Endometrial microvascular endothelial cells (primary cell): ENCODE measurements around the gene PLD6. TPM values are rescaled to one million over a fixed set of nuclear protein-coding genes. Genes with fewer than 3 reads are reported as not detected.

ENCODE experiments used
- in situ Hi-C: cut with HindIII; loops from 2 replicates; pipeline ENCODE4 v1.10.0; 2017; ENCODE audit warnings: low sequenced_read_pairs, low pct_unique_long_range_greater_than_20kb; ENCODE audit errors: inconsistent ontology term
- total RNA-seq: library from RNA; depleted of rRNA; stranded (reverse); fragments of >200 nt; gene quantifications from one replicate; pipeline ENCODE4 v1.2.3, GENCODE V29; 2015; ENCODE audit errors: inconsistent ontology term

PLD6 gene
- total RNA-seq, 1 donor from 2014 or later, result 5.4 TPM

- in situ Hi-C loops, result no loop called here
These were observed 24.2 kb downstream of the PLD6 start for GRCh38 chr17:17181666-17182597.

GRCh38 chr17:17180741-17181525 is 25.2 kb downstream of the PLD6 start:
- in situ Hi-C loops, result no loop called here

- in situ Hi-C loops, result no loop called here
These were observed 26.0 kb downstream of the PLD6 start for GRCh38 chr17:17180141-17180603.

- in situ Hi-C loops, result no loop called here
These were observed 26.7 kb downstream of the PLD6 start for GRCh38 chr17:17179371-17179827.

- in situ Hi-C loops, result no loop called here
These were observed 29.0 kb downstream of the PLD6 start for GRCh38 chr17:17177176-17177575.

- in situ Hi-C loops, result no loop called here
These were observed 29.8 kb downstream of the PLD6 start for GRCh38 chr17:17176341-17176740.

GRCh38 chr17:17175917-17176316 is 30.2 kb downstream of the PLD6 start:
- in situ Hi-C loops, result no loop called here

GRCh38 chr17:17175340-17175739 is 30.8 kb downstream of the PLD6 start:
- in situ Hi-C loops, result no loop called here

GRCh38 chr17:17173921-17174320 is 32.2 kb downstream of the PLD6 start:
- in situ Hi-C loops, result no loop called here

GRCh38 chr17:17172990-17173389 is 33.1 kb downstream of the PLD6 start:
- in situ Hi-C loops, result no loop called here

- in situ Hi-C loops, result no loop called here
These were observed 33.9 kb downstream of the PLD6 start for GRCh38 chr17:17172001-17172939.

GRCh38 chr17:17171186-17171585 is 34.9 kb downstream of the PLD6 start:
- in situ Hi-C loops, result no loop called here

GRCh38 chr17:17170346-17170985 is 35.7 kb downstream of the PLD6 start:
- in situ Hi-C loops, result no loop called here

GRCh38 chr17:17169396-17169795 is 36.7 kb downstream of the PLD6 start:
- in situ Hi-C loops, result no loop called here

- in situ Hi-C loops, result no loop called here
These were observed 37.7 kb downstream of the PLD6 start for GRCh38 chr17:17168401-17168800.

- in situ Hi-C loops, result no loop called here
These were observed 38.1 kb downstream of the PLD6 start for GRCh38 chr17:17167986-17168385.

GRCh38 chr17:17167356-17167755 is 38.8 kb downstream of the PLD6 start:
- in situ Hi-C loops, result no loop called here

- in situ Hi-C loops, result no loop called here
These were observed 39.7 kb downstream of the PLD6 start for GRCh38 chr17:17166446-17166845.
